ENCODE measurements around the gene TMEM11. TPM values are rescaled to one million over a fixed set of nuclear protein-coding genes. Genes with fewer than 3 reads are reported as not detected.
A peak's percentile ranks its signal among the peaks of the same experiment; 100 is the strongest.

TMEM11 gene
- total and polyA plus RNA-seq, 2 of the 4 experiments (the other 2 are of a cell fraction) = 19.9 to 44.7 TPM

DNA sequence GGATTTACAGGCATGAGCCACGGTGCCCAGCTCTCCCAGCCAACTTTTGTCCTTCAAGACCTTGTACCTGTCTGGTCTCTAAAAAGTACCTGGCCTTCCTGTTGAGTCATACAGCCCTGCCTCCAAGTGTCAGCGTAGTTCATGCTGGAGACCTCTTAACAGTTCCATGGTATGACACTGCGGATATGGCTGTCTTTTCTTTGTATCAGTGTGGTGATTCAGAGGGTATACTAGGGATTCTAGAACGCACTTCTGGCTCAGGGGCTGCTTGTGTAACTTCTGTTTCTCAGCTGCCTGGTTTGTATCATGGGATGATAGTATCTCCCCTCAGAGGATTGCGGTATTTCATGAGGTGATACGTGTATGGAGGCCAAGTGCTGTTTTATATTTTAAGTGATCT is 2.0 kb upstream of the TMEM11 start:
- intact Hi-C loops (cut with micrococcal nuclease) = no loop called here
- CTCF ChIA-PET = no interaction called here
- POLR2A ChIA-PET (ENCODE audit: unreplicated experiment) = no interaction called here

More for the DNA sequence above, 2.0 kb upstream of the TMEM11 start:
- no TSS peak for BruUV-seq (replicated peaks)
- H2BK120ac ChIP-seq (ENCODE audit: low read depth, low read length) = no peak overlapping the region
- no peak overlapping the region for H3K18ac ChIP-seq (ENCODE audit: low read depth, low read length)
- no peak overlapping the region for H2BK20ac ChIP-seq (ENCODE audit: low read depth, low read length)
- peaks cover under 1% of the 10 kb centered on the region for H3K36me3 ChIP-seq (ENCODE audit: control insufficient read depth, insufficient read depth, low read length)
- no peak overlapping the region for H3K56ac ChIP-seq (ENCODE audit: extremely low read depth, insufficient read depth, low read length)
- peaks cover 28% of the 10 kb centered on the region for H4K20me1 ChIP-seq (ENCODE audit: insufficient read depth, low read length)
- no peak overlapping the region for H2BK5ac ChIP-seq (ENCODE audit: low read depth, low read length, poor library complexity, severe bottlenecking)
- peak overlapping the region; percentile 51; the same call in 1 of the 2 replicates for H3K4ac ChIP-seq (ENCODE audit: low read depth, low read length)
- H3K27ac ChIP-seq (ENCODE audit: insufficient read depth, low read length) = no peak overlapping the region
- no peak overlapping the region for H4K91ac ChIP-seq (ENCODE audit: insufficient read depth, low read depth, low read length)
- WGBS, 2 experiments (ENCODE audit: extremely low coverage in 2 of 2, insufficient read length in 1 of 2) = 100% methylated on average over 2 of the region's 6 CpGs; no CpG with 5 or more reads in 1 of the 2 experiments
- no peak overlapping the region for H2AFZ ChIP-seq (replicated peaks; ENCODE audit: low read length, poor library complexity)
- no peak overlapping the region for H2AK9ac ChIP-seq (replicated peaks; ENCODE audit: low read depth, low read length, poor library complexity)
- H4K5ac ChIP-seq (ENCODE audit: low read depth, low read length) = no peak overlapping the region
- H3K27me3 ChIP-seq (ENCODE audit: control insufficient read depth, insufficient read depth, low read length) = no peaks in the 10 kb centered on the region
- H2AK5ac ChIP-seq (ENCODE audit: low read depth, low read length) = no peak overlapping the region
- peaks cover 27% of the 10 kb centered on the region for H3K9me1 ChIP-seq (ENCODE audit: insufficient read depth, low read length)
- peak overlapping the region; percentile 55 for H3K23ac ChIP-seq (ENCODE audit: low read depth, low read length)
- in situ Hi-C loops (cut with MboI; ENCODE audit: low sequenced_read_pairs) (no loop called here), dilution Hi-C loops (cut with HindIII; ENCODE audit: low sequenced_read_pairs, unreplicated experiment) (no loop called here)
- no peaks in the 10 kb centered on the region for H3K9me3 ChIP-seq (ENCODE audit: control insufficient read depth, insufficient read depth, low read length)
- ATAC-seq (ENCODE audit: low read depth) = no peak
- no peak overlapping the region for H4K8ac ChIP-seq (ENCODE audit: low read depth in 2 of 2, low read length in 2 of 2)
- peaks cover 8% of the 10 kb centered on the region for H3K4me1 ChIP-seq (ENCODE audit: control insufficient read depth, insufficient read depth, low read length)
- no peak for TF ChIP-seq CEBPB (IDR thresholded peaks at IDR 0.05; ENCODE audit: low read depth, low read length)
- no peak for DNase-seq
- no peak overlapping the region for H3K4me2 ChIP-seq (ENCODE audit: low read depth, low read length)
- no peak overlapping the region for H2BK15ac ChIP-seq (ENCODE audit: low read depth, low read length)
- H3K4me3 ChIP-seq (ENCODE audit: insufficient read depth, low read depth, low read length) = no peak overlapping the region
- peaks cover 23 to 71% of the 10 kb centered on the region in 2 experiments for H3K79me1 ChIP-seq (ENCODE audit: low read depth in 1 of 2, low read length in 2 of 2)
- no peak overlapping the region for H3K9ac ChIP-seq (ENCODE audit: low read depth, low read length)
- no peak overlapping the region for H3K14ac ChIP-seq (replicated peaks; ENCODE audit: low read depth, low read length)

All from IMR-90 (cell line).